ENCODE measurements around the gene UBR1.
"Not testable (repeated sequence)": the region's sequence is repeated elsewhere in the genome, so short reads cannot be mapped to it uniquely, and the experiment has no call there.

The UBR1 gene

DNA sequence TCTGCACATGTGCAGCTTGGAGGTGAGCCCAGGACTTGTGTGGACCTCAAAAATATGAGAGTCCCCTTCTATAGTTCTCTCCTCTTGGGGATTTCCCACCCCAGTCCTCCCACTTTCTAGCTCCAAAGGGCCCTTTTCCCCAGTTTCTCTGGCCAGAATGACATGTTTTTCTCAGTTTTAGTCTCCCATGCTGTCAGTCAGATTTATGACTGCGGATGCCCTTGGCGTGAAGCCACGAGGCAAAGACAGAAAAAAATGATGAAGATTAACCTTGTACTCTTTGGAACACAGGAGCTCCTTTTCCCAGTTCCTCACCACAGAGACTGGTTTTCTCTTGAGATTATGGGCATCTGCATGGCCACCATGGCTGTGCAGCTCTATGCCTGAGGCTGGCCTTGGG lies 113.2 kb downstream of the UBR1 start:
- Histone ChIP-seq H3K36me3 (ENCODE audit: control insufficient read depth, insufficient read depth, low read length) (no peaks in the 10 kb centered on the region), H3K4me1 (no peaks in the 10 kb centered on the region), H3K27me3 (ENCODE audit: control insufficient read depth, insufficient read depth, low read length) (no peaks in the 10 kb centered on the region), H3K4me2 (ENCODE audit: low read length) (no peak overlapping the region), H3K27ac (no peak overlapping the region), H3K79me2 (no peaks in the 10 kb centered on the region), H3K9ac (no peak overlapping the region), H3K4me3 (ENCODE audit: low read depth, low read length) (no peak overlapping the region), H3K9me3 (ENCODE audit: control insufficient read depth, low read length) (no peaks in the 10 kb centered on the region), H2AFZ (no peak overlapping the region)
- no peak for TF ChIP-seq CTCF (IDR thresholded peaks at IDR 0.05)

GRCh38 chr15:42986693-42987342 lies 119.0 kb downstream of the UBR1 start:
- no peak for TF ChIP-seq CTCF (IDR thresholded peaks at IDR 0.05)
- H3K36me3 ChIP-seq (ENCODE audit: control insufficient read depth, insufficient read depth, low read length): no peaks in the 10 kb centered on the region
- H3K27ac ChIP-seq: no peak overlapping the region
- no peak overlapping the region for H2AFZ ChIP-seq
- no peak overlapping the region for H3K4me3 ChIP-seq (ENCODE audit: low read depth, low read length)
- no peaks in the 10 kb centered on the region for H3K4me1 ChIP-seq
- no peaks in the 10 kb centered on the region for H3K27me3 ChIP-seq (ENCODE audit: control insufficient read depth, insufficient read depth, low read length)
- H3K4me2 ChIP-seq (ENCODE audit: low read length): no peak overlapping the region
- no peaks in the 10 kb centered on the region for H3K9me3 ChIP-seq (ENCODE audit: control insufficient read depth, low read length)
- H3K9ac ChIP-seq: no peak overlapping the region
- H3K79me2 ChIP-seq: no peaks in the 10 kb centered on the region

GRCh38 chr15:42984493-42985034 lies 121.3 kb downstream of the UBR1 start:
- H3K4me3 ChIP-seq (ENCODE audit: low read depth, low read length): no peak overlapping the region
- TF ChIP-seq CTCF (IDR thresholded peaks at IDR 0.05): no peak
- H3K9ac ChIP-seq: no peak overlapping the region
- no peaks in the 10 kb centered on the region for H3K27me3 ChIP-seq (ENCODE audit: control insufficient read depth, insufficient read depth, low read length)
- H3K9me3 ChIP-seq (ENCODE audit: control insufficient read depth, low read length): no peaks in the 10 kb centered on the region
- no peaks in the 10 kb centered on the region for H3K4me1 ChIP-seq
- H3K36me3 ChIP-seq (ENCODE audit: control insufficient read depth, insufficient read depth, low read length): no peaks in the 10 kb centered on the region
- no peak overlapping the region for H3K27ac ChIP-seq
- no peak overlapping the region for H2AFZ ChIP-seq
- no peaks in the 10 kb centered on the region for H3K79me2 ChIP-seq
- no peak overlapping the region for H3K4me2 ChIP-seq (ENCODE audit: low read length)

DNA sequence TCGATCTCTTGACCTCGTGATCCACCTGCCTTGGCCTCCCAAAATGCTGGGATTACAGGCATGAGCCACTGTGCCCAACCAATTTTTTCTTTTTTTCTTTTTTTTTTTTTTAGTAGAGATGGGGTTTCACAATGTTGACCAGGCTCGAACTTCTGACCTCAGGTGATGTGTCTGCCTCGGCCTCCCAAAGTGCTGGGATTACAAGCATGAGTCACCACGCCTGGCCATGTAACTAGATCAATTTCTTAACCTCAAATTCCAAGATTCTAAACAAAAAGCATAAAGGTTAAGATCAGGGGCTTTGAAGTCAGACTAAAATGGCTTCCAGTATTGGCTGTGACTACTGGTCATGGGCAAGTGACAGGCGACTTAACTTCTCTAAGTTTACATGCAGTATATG lies 126.7 kb downstream of the UBR1 start:
- H3K36me3 ChIP-seq (ENCODE audit: control insufficient read depth, insufficient read depth, low read length): not testable (repeated sequence)

DNA sequence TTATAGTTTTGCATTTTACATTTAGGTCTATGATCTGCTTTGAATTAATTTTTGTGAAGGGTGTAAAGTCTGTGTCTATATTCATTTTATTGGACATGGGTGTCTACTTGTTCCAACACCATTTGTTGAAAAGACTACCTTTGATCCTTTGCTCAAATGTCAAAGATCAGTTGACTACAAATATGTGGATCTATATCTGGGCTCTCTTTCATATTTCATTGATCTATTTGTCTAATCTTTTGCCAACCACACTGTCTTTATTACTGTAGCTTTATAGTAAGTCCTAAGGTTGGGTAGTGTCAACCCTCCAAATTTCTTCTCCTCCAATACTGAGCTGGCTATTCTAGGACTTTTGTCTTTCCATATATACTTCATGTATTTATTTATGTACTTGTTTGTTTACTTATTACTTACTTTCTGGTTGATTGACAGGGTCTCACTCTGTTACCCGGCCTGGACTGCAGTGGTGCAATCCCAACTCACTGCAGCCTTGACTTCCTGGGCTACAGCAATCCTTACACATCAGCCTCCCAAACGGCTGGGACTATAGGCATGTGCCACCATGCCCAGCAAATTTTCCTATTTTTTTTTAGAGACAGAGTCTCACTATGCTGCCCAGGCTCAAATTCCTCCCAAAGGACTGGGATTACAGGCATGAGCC lies 131.5 kb downstream of the UBR1 start:
- no peak overlapping the region for H3K27ac ChIP-seq
- no peaks in the 10 kb centered on the region for H3K4me1 ChIP-seq
- H2AFZ ChIP-seq: no peak overlapping the region
- H3K4me3 ChIP-seq (ENCODE audit: low read depth, low read length): no peak overlapping the region
- no peak for TF ChIP-seq CTCF (IDR thresholded peaks at IDR 0.05)
- no peaks in the 10 kb centered on the region for H3K36me3 ChIP-seq (ENCODE audit: control insufficient read depth, insufficient read depth, low read length)
- no peaks in the 10 kb centered on the region for H3K27me3 ChIP-seq (ENCODE audit: control insufficient read depth, insufficient read depth, low read length)
- H3K9me3 ChIP-seq (ENCODE audit: control insufficient read depth, low read length): no peaks in the 10 kb centered on the region
- no peaks in the 10 kb centered on the region for H3K79me2 ChIP-seq
- H3K9ac ChIP-seq: no peak overlapping the region
- H3K4me2 ChIP-seq (ENCODE audit: low read length): no peak overlapping the region

More for the DNA sequence above, 126.7 kb downstream of the UBR1 start:
- H3K9me3 ChIP-seq (ENCODE audit: control insufficient read depth, low read length); H3K27me3 ChIP-seq (ENCODE audit: control insufficient read depth, insufficient read depth, low read length); H3K27ac ChIP-seq; H3K4me2 ChIP-seq (ENCODE audit: low read length); H3K9ac ChIP-seq; H3K79me2 ChIP-seq; H2AFZ ChIP-seq; H3K4me3 ChIP-seq (ENCODE audit: low read depth, low read length); H3K4me1 ChIP-seq: not testable (repeated sequence)

All from parathyroid adenoma (tissue), 2 donors.